H1 (cell line): ENCODE data around the gene CDK3. TPM values are rescaled to one million over a fixed set of nuclear protein-coding genes. Genes with fewer than 3 reads are reported as not detected.

Experiments
- CTCF ChIA-PET: fragments of 300-600 bp; sonication (Branson Sonifier 250); formaldehyde crosslinking; loops from one replicate; lab custom pipeline; 2021; ENCODE audit not compliant: partially characterized antibody; lab: Charles Lee
- POLR2A ChIA-PET: fragments of 300-600 bp; sonication (Branson Sonifier 250); formaldehyde crosslinking; loops from one replicate; lab custom pipeline; 2021; ENCODE audit warnings: inconsistent platforms; ENCODE audit not compliant: partially characterized antibody; lab: Charles Lee
- DNase-seq, 2 experiments: peaks; one replicate each; pipeline versions ENCODE4 v3.0.0 to v3.0.0-alpha.2; 2010 to 2022; ENCODE audit warnings: low spot score in 2 of 2, low read depth in 1 of 2, mixed read lengths in 1 of 2
- FAIRE-seq: peaks from 2 replicates; lab custom pipeline; 2011; peaks lifted over from hg19 to GRCh38; lab: Jason Lieb, UNC
- H2AFZ ChIP-seq: 2 replicates; pipeline ENCODE4 v1.8.1; 2012; ENCODE audit warnings: low read length, inconsistent platforms
- H2AK5ac ChIP-seq: 2 replicates; pipeline ENCODE4 v1.6.1; 2013; ENCODE audit warnings: low read depth, low read length
- H2BK120ac ChIP-seq: replicated peaks from 2 replicates; pipeline ENCODE3; 2013; ENCODE audit warnings: low read depth, low read length, inconsistent platforms
- H2BK12ac ChIP-seq: 2 replicates; pipeline ENCODE4 v1.6.1; 2013; ENCODE audit warnings: low read depth, low read length
- H2BK15ac ChIP-seq: 2 replicates; pipeline ENCODE4 v1.6.1; 2013; ENCODE audit warnings: low read length
- H2BK20ac ChIP-seq: 2 replicates; pipeline ENCODE4 v1.6.1; 2013; ENCODE audit warnings: low read length
- H2BK5ac ChIP-seq: 2 replicates; pipeline ENCODE4 v1.6.1; 2013; ENCODE audit warnings: low read depth, low read length
- H3K14ac ChIP-seq: 2 replicates; pipeline ENCODE4 v1.6.1; 2013; ENCODE audit warnings: inconsistent platforms; ENCODE audit not compliant: insufficient read length
- H3K18ac ChIP-seq: 2 replicates; pipeline ENCODE4 v1.6.1; 2013; ENCODE audit warnings: low read length; ENCODE audit errors: extremely low read depth
- H3K23ac ChIP-seq: 2 replicates; pipeline ENCODE4 v1.6.1; 2013; ENCODE audit warnings: inconsistent platforms; ENCODE audit not compliant: insufficient read length
- H3K23me2 ChIP-seq: 2 replicates; pipeline ENCODE4 v1.6.1; 2013; ENCODE audit warnings: low read depth, low read length
- H3K27ac ChIP-seq: 2 replicates; pipeline ENCODE4 v1.6.1; 2011; ENCODE audit warnings: low read depth, low read length, inconsistent platforms
- H3K27me3 ChIP-seq, 4 experiments: replicated peaks in 1 of 4; 1 replicate in 1 of 4; 2 replicates in 3 of 4; pipeline versions ENCODE4 v1.6.1 to v1.8.1; 2011 to 2013; ENCODE audit warnings: low read length in 3 of 4, mild to moderate bottlenecking in 3 of 4, inconsistent platforms in 2 of 4, mixed read lengths in 2 of 4, moderate library complexity in 1 of 4; ENCODE audit not compliant: control insufficient read depth in 3 of 4, insufficient read depth in 3 of 4; ENCODE audit errors: extremely low read depth in 1 of 4
- H3K36me3 ChIP-seq, 4 experiments: 2 replicates each; pipeline versions ENCODE4 v1.6.1 to v1.8.1; 2011 to 2013; ENCODE audit warnings: mild to moderate bottlenecking in 4 of 4, low read length in 3 of 4, moderate library complexity in 2 of 4, control low read depth in 1 of 4, inconsistent platforms in 1 of 4; ENCODE audit not compliant: insufficient read depth in 4 of 4, control insufficient read depth in 2 of 4
- H3K4ac ChIP-seq: replicated peaks from 2 replicates; pipeline ENCODE3; 2013; ENCODE audit warnings: low read length, low read depth, mixed read lengths, inconsistent platforms; ENCODE audit not compliant: insufficient read length
- H3K4me1 ChIP-seq, 4 experiments: replicated peaks in 1 of 4; 1 replicate in 1 of 4; 2 replicates in 3 of 4; pipeline versions ENCODE4 v1.6.1 to v1.8.1; 2011 to 2013; ENCODE audit warnings: low read length in 3 of 4, inconsistent platforms in 2 of 4, mixed read lengths in 1 of 4; ENCODE audit not compliant: insufficient read depth in 4 of 4, control insufficient read depth in 3 of 4
- H3K4me2 ChIP-seq, 2 experiments: 2 replicates each; pipeline versions ENCODE4 v1.6.1 to v1.8.1; 2011 to 2013; ENCODE audit warnings: low read depth in 2 of 2, low read length in 2 of 2, control low read depth in 1 of 2, inconsistent platforms in 1 of 2, mild to moderate bottlenecking in 1 of 2; ENCODE audit not compliant: insufficient read depth in 1 of 2
- H3K4me3 ChIP-seq, 4 experiments: fragments of 200-600, 300-600 bp in 1 of 4; sonication (generic), shearing (Covaris generic), sonication (Bioruptor Twin) in 1 of 4; 2 replicates each; pipeline versions ENCODE4 v1.5.1 to v1.8.1; 2011 to 2016; ENCODE audit warnings: low read length in 4 of 4, low read depth in 3 of 4, control low read depth in 2 of 4, inconsistent platforms in 2 of 4, mild to moderate bottlenecking in 2 of 4, mixed read lengths in 1 of 4, moderate library complexity in 1 of 4; ENCODE audit not compliant: insufficient read depth in 2 of 4; ENCODE audit errors: extremely low read depth in 1 of 4
- H3K56ac ChIP-seq: replicated peaks from 2 replicates; pipeline ENCODE3; 2013; ENCODE audit warnings: low read depth, mild to moderate bottlenecking, mixed read lengths, low read length, inconsistent platforms; ENCODE audit not compliant: insufficient read length
- H3K79me1 ChIP-seq: 2 replicates; pipeline ENCODE4 v1.6.1; 2013; ENCODE audit warnings: low read depth, low read length, control low read depth
- H3K79me2 ChIP-seq, 2 experiments: 2 replicates each; pipeline versions ENCODE4 v1.6.1 to v1.8.1; 2012 to 2013; ENCODE audit warnings: low read length in 2 of 2, mild to moderate bottlenecking in 2 of 2, inconsistent platforms in 1 of 2; ENCODE audit not compliant: insufficient read depth in 2 of 2, control insufficient read depth in 1 of 2
- H3K9ac ChIP-seq, 4 experiments: replicated peaks in 1 of 4; 1 replicate in 1 of 4; 2 replicates in 3 of 4; pipeline versions ENCODE4 v1.6.1 to v1.8.1; 2011 to 2013; ENCODE audit warnings: low read depth in 3 of 4, low read length in 3 of 4, control low read depth in 2 of 4, mild to moderate bottlenecking in 2 of 4, moderate library complexity in 2 of 4, inconsistent platforms in 1 of 4; ENCODE audit errors: extremely low read depth in 1 of 4
- H3K9me3 ChIP-seq, 2 experiments: 2 replicates each; pipeline versions ENCODE4 v1.6.1 to v1.8.1; 2012 to 2013; ENCODE audit warnings: mild to moderate bottlenecking in 2 of 2, moderate library complexity in 2 of 2, control low read depth in 1 of 2, inconsistent platforms in 1 of 2, low read depth in 1 of 2, low read length in 1 of 2, mixed read lengths in 1 of 2; ENCODE audit not compliant: insufficient read depth in 2 of 2
- H4K20me1 ChIP-seq, 2 experiments: replicated peaks in 1 of 2; 2 replicates each; pipeline versions ENCODE3 to v1.8.1; 2011 to 2013; ENCODE audit warnings: inconsistent platforms in 2 of 2, low read length in 2 of 2, mild to moderate bottlenecking in 1 of 2; ENCODE audit not compliant: insufficient read depth in 2 of 2, control insufficient read depth in 1 of 2
- H4K5ac ChIP-seq: 2 replicates; pipeline ENCODE4 v1.6.1; 2013; ENCODE audit warnings: low read length, low read depth, mixed read lengths, inconsistent platforms; ENCODE audit not compliant: insufficient read length
- H4K8ac ChIP-seq: 2 replicates; pipeline ENCODE4 v1.8.0; 2013; ENCODE audit warnings: mild to moderate bottlenecking, moderate library complexity, low read length, inconsistent platforms; ENCODE audit not compliant: insufficient read depth; ENCODE audit errors: extremely low read depth
- H4K91ac ChIP-seq: replicated peaks from 2 replicates; pipeline ENCODE3; 2013; ENCODE audit warnings: low read length, mixed read lengths, inconsistent platforms; ENCODE audit not compliant: insufficient read length
- POLR2A ChIP-seq, 2 experiments: IDR thresholded peaks; 1 replicate in 1 of 2; 2 replicates in 1 of 2; pipeline ENCODE4 v1.6.1; 2011; ENCODE audit warnings: low read depth in 2 of 2, low read length in 2 of 2, mild to moderate bottlenecking in 2 of 2; ENCODE audit errors: control extremely low read depth in 1 of 2
- WGBS, 2 experiments: shearing (Covaris generic) in 1 of 2; methylation state at CpG; one replicate each; pipeline versions ENCODE4 v1.1.6 to v1.1.7; 2013 to 2015; ENCODE audit warnings: low lambda C conversion rate in 2 of 2, mixed read lengths in 2 of 2, inconsistent platforms in 1 of 2, low coverage in 1 of 2, missing lambda C conversion rate in 1 of 2; ENCODE audit not compliant: insufficient replicate concordance in 2 of 2, insufficient coverage in 1 of 2, insufficient read length in 1 of 2; ENCODE audit errors: extremely low coverage in 1 of 2, missing lambda C conversion rate in 1 of 2; 5-methylcytosine and 5-hydroxymethylcytosine counted together
- polyA plus RNA-seq, 7 experiments: library from polyadenylated mRNA; depleted of rRNA in 3 of 7; stranded (reverse) in 5 of 7; unstranded in 2 of 7; fragments of >200 nt in 5 of 7; fragments of 200-250 nt in 2 of 7; gene quantifications; 1 replicate in 5 of 7; 2 replicates in 1 of 7; 4 replicates in 1 of 7; pipeline versions ENCODE4 v1.2.1 to v1.2.3, GENCODE V29; 2011 to 2013; ENCODE audit warnings: missing spikeins in 2 of 7, mixed read lengths in 2 of 7
- total RNA-seq: library from RNA; stranded (reverse); fragmentation: NEBNext Ultra II Directional; extraction: Animal tissue kit (Norgen Biotek cat#: 25700); gene quantifications from 2 replicates; pipeline ENCODE4 v1.2.1, GENCODE V29; 2021

Gene CDK3
- total and polyA plus RNA-seq, 2 of the 8 experiments (the other 6 are each of a cell fraction or from before 2014, with no cell fraction given) = 10.0 to 14.6 TPM

GRCh38 chr17:76039121-76039520 is 38.5 kb downstream of the CDK3 start:
- FAIRE-seq (no peak), DNase-seq (no peak)
- Histone ChIP-seq H3K18ac (no peak overlapping the region), H4K5ac (no peak overlapping the region), H2BK15ac (no peak overlapping the region), H3K9ac (no peak overlapping the region), H3K14ac (no peak overlapping the region), H2BK5ac (no peak overlapping the region), H3K36me3 (peaks cover 26 to 51% (median 41%) of the 10 kb centered on the region in 4 experiments), H3K4ac (no peak overlapping the region), H3K4me1 (peaks cover 0 to 20% (median 8%) of the 10 kb centered on the region in 4 experiments; a peak in 6 of 7 replicates), H3K4me2 (no peak overlapping the region), H2BK12ac (no peak overlapping the region), H3K56ac (no peak overlapping the region), H4K8ac (no peak overlapping the region), H3K27me3 (no peaks in the 10 kb centered on the region), H3K79me2 (no peaks in the 10 kb centered on the region), H3K23me2 (no peaks in the 10 kb centered on the region), H2BK120ac (no peak overlapping the region), H2BK20ac (no peak overlapping the region), H3K9me3 (no peaks in the 10 kb centered on the region), H2AFZ (no peak overlapping the region), H3K27ac (no peak overlapping the region), H3K4me3 (no peak overlapping the region), H3K23ac (no peak overlapping the region), H4K91ac (no peak overlapping the region), H4K20me1 (peaks cover 0 to 5% of the 10 kb centered on the region in 2 experiments), H2AK5ac (no peak overlapping the region), H3K79me1 (no peaks in the 10 kb centered on the region)
- ChIA-PET CTCF (interaction anchor here (2.5 to 2.9 kb wide), 2 partner anchors 14 to 25 kb away, joined by 5 to 18 read pairs; no protein-coding TSS in a partner anchor), POLR2A (no interaction called here)
- TF ChIP-seq POLR2A (IDR thresholded peaks at IDR 0.05; ENCODE audit: control extremely low read depth in 1 of 2, low read depth in 2 of 2, low read length in 2 of 2) = no peak
- 94% methylated on average over 6 of the region's 6 CpGs; no CpG with 5 or more reads in 1 of the 2 experiments for WGBS, 2 experiments
